HG03558 (cell line): Measurements from ENCODE around the gene EREG.
A peak's percentile ranks its signal among the peaks of the same experiment; 100 is the strongest.
"Not testable (repeated sequence)": the region's sequence is repeated elsewhere in the genome, so short reads cannot be mapped to it uniquely, and the experiment has no call there.

Experiments used
- ATAC-seq: cut with Tn5 transposase; IDR thresholded peaks from one replicate; pipeline ENCODE4 v1.9.1; 2021; ENCODE audit warnings: moderate number of reproducible peaks; ENCODE audit not compliant: unreplicated experiment; ENCODE audit errors: extremely low read depth

EREG gene

GRCh38 chr4:74339501-74339900 is 25.4 kb upstream of the EREG start:
- ATAC-seq: no peak

GRCh38 chr4:74340421-74340820 is 24.5 kb upstream of the EREG start:
- ATAC-seq: not testable (repeated sequence)

GRCh38 chr4:74344031-74344430 is 20.9 kb upstream of the EREG start:
- no peak for ATAC-seq

GRCh38 chr4:74353858-74354257 is 11.1 kb upstream of the EREG start:
- ATAC-seq: no peak

- ATAC-seq: no peak
Observed at GRCh38 chr4:74357965-74358364, 7.0 kb upstream of the EREG start.

GRCh38 chr4:74361671-74362070 is 3.3 kb upstream of the EREG start:
- ATAC-seq: no peak

- no peak for ATAC-seq
Observed at GRCh38 chr4:74362347-74362746, 2.6 kb upstream of the EREG start.

- no peak for ATAC-seq
Observed at GRCh38 chr4:74364256-74364651, 691 bp upstream of the EREG start.

GRCh38 chr4:74365761-74366160 is 816 bp downstream of the EREG start:
- no peak for ATAC-seq

GRCh38 chr4:74366367-74366911 is 1.5 kb downstream of the EREG start:
- peak; percentile 41 for ATAC-seq

- ATAC-seq: no peak
Observed at GRCh38 chr4:74367656-74368290, 2.8 kb downstream of the EREG start.

- ATAC-seq: no peak
Observed at GRCh38 chr4:74368596-74368995, 3.7 kb downstream of the EREG start.

- ATAC-seq: no peak
Observed at GRCh38 chr4:74369855-74370254, 4.9 kb downstream of the EREG start.

GRCh38 chr4:74370912-74371311 is 6.0 kb downstream of the EREG start:
- ATAC-seq: peak; percentile 43

- ATAC-seq: no peak
Observed at GRCh38 chr4:74374128-74374527, 9.2 kb downstream of the EREG start.

GRCh38 chr4:74374561-74375327 is 9.8 kb downstream of the EREG start:
- ATAC-seq: no peak

- ATAC-seq: no peak
Observed at GRCh38 chr4:74375824-74376426, 11.0 kb downstream of the EREG start.

- ATAC-seq: no peak
Observed at GRCh38 chr4:74376888-74377483, 12.0 kb downstream of the EREG start.

GRCh38 chr4:74377714-74378113 is 12.8 kb downstream of the EREG start:
- ATAC-seq: no peak

GRCh38 chr4:74378573-74378972 is 13.6 kb downstream of the EREG start:
- ATAC-seq: no peak

- ATAC-seq: no peak
Observed at GRCh38 chr4:74379912-74380311, 15.0 kb downstream of the EREG start.
